Type B pancreatic cell (in vitro differentiated cells): Measurements from ENCODE around the gene ANKUB1. TPM values are rescaled to one million over a fixed set of nuclear protein-coding genes. Genes with fewer than 3 reads are reported as not detected.

Experiments used
- DNase-seq: peaks from one replicate; pipeline ENCODE4 v3.0.0; 2021; ENCODE audit warnings: mixed read lengths; ENCODE audit not compliant: unreplicated experiment; ENCODE audit errors: extremely low spot score
- H3K27ac Mint-ChIP-seq: 2 replicates; pipeline ENCODE4 v1.8.0; 2021; ENCODE audit warnings: mild to moderate bottlenecking, mixed read lengths
- H3K27me3 Mint-ChIP-seq: 2 replicates; pipeline ENCODE4 v1.8.0; 2021; ENCODE audit warnings: mixed read lengths
- H3K36me3 Mint-ChIP-seq: 2 replicates; pipeline ENCODE4 v1.8.0; 2021; ENCODE audit warnings: mixed read lengths
- H3K4me1 Mint-ChIP-seq: one replicate; pipeline ENCODE4 v1.8.0; 2021; ENCODE audit warnings: mixed read lengths; ENCODE audit not compliant: unreplicated experiment
- H3K4me3 Mint-ChIP-seq: 2 replicates; pipeline ENCODE4 v1.8.0; 2021; ENCODE audit warnings: mild to moderate bottlenecking, mixed read lengths
- H3K9me3 Mint-ChIP-seq: 2 replicates; pipeline ENCODE4 v1.8.0; 2021; ENCODE audit warnings: mixed read lengths
- total RNA-seq: library from RNA; stranded (reverse); gene quantifications from 2 replicates; pipeline ENCODE4 v1.2.1, GENCODE V29; 2021; ENCODE audit warnings: low replicate concordance
- TF ChIP-seq, protein P1 (sequence below): fragments of 200-600 bp; sonication (generic); conservative IDR thresholded peaks from 2 replicates; pipeline ENCODE4 v1.5.0; 2021; ENCODE audit warnings: antibody characterized with exemption, mild to moderate bottlenecking

Gene ANKUB1
- total RNA-seq, 1 donor from 2014 or later, result 0.82 TPM

DNA sequence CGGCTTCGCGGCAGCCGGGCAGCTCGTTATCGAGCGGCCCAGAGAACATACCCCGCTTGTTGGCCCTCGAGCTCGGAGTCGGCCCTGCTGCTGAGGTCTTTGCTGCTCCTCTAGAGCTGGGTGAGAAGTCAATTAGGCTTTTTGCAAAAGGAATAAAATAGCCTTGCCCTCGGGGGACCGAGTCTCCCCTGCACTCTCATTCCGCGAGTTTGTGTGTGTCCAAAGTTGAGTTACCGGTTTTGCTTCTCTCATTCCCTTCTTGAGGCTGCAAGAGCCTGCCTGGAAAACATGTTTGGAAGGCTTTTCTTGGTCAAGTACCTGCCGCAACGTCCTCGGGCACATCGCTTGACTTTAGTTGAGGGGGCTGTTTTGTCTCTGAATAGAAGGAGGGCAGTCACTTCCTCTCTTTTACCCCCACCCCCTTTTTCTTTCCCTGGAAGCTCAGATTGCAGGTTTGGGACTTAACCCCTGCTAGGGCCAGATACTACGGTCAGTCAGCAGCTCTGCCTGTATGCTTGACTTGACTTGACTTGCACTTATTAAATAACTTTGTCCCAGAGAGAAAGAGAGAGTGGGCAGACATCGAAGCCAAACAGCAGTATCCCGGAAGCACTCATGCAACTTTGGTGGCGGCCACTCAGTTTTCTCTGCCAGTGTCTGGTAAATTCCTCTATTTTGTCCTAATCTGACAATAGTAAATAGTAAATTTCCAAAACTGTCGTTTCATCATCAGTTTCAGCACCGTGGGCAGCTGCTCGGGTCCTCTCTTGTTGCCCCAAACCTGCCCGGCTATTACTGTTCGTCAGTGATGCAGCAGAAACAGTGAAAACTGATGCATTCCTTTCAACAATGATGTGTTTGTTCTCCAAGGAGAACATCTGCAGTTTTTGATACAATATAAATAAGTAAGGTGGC lies 21.3 kb upstream of the ANKUB1 start:
- no peaks in the 10 kb centered on the region for H3K27me3 Mint-ChIP-seq
- H3K36me3 Mint-ChIP-seq, result peaks cover 4% of the 10 kb centered on the region
- peaks cover 35% of the 10 kb centered on the region for H3K4me1 Mint-ChIP-seq
- H3K4me3 Mint-ChIP-seq, result peak overlapping the region; percentile 98
- TF ChIP-seq, protein P1, sequence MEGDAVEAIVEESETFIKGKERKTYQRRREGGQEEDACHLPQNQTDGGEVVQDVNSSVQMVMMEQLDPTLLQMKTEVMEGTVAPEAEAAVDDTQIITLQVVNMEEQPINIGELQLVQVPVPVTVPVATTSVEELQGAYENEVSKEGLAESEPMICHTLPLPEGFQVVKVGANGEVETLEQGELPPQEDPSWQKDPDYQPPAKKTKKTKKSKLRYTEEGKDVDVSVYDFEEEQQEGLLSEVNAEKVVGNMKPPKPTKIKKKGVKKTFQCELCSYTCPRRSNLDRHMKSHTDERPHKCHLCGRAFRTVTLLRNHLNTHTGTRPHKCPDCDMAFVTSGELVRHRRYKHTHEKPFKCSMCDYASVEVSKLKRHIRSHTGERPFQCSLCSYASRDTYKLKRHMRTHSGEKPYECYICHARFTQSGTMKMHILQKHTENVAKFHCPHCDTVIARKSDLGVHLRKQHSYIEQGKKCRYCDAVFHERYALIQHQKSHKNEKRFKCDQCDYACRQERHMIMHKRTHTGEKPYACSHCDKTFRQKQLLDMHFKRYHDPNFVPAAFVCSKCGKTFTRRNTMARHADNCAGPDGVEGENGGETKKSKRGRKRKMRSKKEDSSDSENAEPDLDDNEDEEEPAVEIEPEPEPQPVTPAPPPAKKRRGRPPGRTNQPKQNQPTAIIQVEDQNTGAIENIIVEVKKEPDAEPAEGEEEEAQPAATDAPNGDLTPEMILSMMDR, result no peak
- H3K27ac Mint-ChIP-seq, result peak overlapping the region; percentile 99
- H3K9me3 Mint-ChIP-seq, result no peaks in the 10 kb centered on the region
- DNase-seq, result no peak

DNA sequence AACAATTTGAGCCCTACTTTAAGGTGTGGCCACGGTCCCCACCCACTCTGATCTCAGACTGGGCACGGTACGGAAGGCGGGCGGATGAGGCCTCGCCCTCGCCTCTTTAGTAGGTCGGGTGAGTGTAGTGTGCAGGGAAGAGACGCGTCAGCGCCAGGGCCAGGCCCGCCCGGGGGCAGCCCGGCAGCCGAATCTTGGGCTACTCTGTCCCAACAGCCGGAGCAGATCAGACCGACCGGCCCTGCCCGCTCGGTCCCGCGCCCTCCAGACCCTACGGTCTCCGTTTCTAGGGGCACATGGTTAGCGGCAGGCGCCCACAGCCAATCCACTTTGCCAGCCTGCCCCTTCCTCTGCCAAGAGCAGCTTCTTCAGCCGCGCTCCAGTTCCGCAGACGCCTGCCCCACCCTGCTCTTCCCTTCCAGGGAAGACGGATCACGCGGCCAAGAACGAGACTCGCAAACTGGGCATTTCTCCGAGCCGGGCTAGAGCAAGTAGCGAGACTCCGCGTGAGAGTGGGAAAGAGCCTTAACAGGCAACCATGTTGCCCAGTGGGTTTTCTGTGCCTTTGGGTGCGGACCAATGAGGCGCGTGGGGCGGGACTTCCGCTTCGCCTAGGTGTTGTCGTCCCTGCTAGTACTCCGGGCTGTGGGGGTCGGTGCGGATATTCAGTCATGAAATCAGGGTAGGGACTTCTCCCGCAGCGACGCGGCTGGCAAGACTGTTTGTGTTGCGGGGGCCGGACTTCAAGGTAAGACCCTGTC lies 20.4 kb upstream of the ANKUB1 start, which contains the start of gene RNF13:
TSS of gene RNF13 (plus strand) at position 610 of the 761 bp plus-strand sequence. CDS start 32,812 bp downstream, outside the sequence.
- H3K27me3 Mint-ChIP-seq, result peaks cover 3% of the 10 kb centered on the region
- H3K36me3 Mint-ChIP-seq, result peaks cover 4% of the 10 kb centered on the region
- H3K4me3 Mint-ChIP-seq, result peak within 1 kb of the TSS; percentile 98
- peak; percentile 91 for DNase-seq
- peak within 1 kb of the TSS; percentile 99 for H3K27ac Mint-ChIP-seq
- peaks cover 39% of the 10 kb centered on the region for H3K4me1 Mint-ChIP-seq
- TF ChIP-seq, protein P1, result no peak
- H3K9me3 Mint-ChIP-seq, result no peaks in the 10 kb centered on the region

DNA sequence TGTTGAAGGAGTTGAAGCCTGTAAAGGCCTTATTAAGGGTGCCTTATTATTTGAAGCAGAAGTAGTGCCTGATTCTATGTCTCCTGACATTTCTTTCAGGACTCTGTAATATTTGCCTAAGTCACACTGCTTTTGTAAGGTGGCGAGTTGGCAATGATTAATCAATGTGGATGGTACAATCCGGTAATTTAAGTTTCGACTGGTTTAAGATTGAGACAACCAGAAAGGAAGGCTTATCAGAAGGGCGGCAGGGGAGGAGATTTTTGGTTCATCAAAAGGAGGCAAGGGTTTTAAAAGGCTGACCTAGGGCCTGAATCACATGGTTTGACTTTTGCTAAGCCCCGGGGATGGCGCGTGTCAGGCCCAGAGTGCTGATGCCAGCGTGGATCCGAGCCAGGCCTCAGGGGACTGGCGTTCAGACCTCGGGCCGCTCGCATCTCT lies 19.8 kb upstream of the ANKUB1 start:
- Mint-ChIP-seq H3K9me3 (no peaks in the 10 kb centered on the region), H3K4me1 (peaks cover 39% of the 10 kb centered on the region), H3K4me3 (peak overlapping the region; percentile 98), H3K27ac (peak overlapping the region; percentile 99), H3K27me3 (peaks cover 3% of the 10 kb centered on the region), H3K36me3 (peaks cover 4% of the 10 kb centered on the region)
- no peak for DNase-seq
- TF ChIP-seq, protein P1, result no peak

DNA sequence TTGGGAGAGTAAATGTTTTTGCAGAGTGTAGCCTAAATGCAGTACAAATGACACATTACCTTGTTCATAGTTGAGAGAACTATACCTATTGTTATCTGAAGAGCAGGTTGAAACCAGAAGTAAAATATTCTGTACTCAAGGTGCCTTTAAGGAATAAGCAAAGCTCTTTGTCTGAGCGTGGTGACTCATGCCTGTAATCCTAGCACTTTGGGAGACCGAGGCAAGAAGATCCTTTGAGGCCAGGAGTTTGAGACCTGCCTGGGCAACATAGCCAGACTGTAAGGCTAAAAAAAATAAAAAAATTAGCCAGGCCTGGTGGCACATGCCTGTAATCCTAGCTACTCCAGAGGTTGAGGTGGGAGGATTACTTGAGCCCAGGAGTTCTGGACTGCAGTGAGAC lies 18.5 kb upstream of the ANKUB1 start:
- Mint-ChIP-seq H3K27me3 (peaks cover 9% of the 10 kb centered on the region), H3K4me3 (no peak overlapping the region), H3K27ac (no peak overlapping the region), H3K4me1 (peaks cover 28% of the 10 kb centered on the region), H3K36me3 (peaks cover 4% of the 10 kb centered on the region), H3K9me3 (no peaks in the 10 kb centered on the region)
- TF ChIP-seq, protein P1, result no peak
- no peak for DNase-seq

DNA sequence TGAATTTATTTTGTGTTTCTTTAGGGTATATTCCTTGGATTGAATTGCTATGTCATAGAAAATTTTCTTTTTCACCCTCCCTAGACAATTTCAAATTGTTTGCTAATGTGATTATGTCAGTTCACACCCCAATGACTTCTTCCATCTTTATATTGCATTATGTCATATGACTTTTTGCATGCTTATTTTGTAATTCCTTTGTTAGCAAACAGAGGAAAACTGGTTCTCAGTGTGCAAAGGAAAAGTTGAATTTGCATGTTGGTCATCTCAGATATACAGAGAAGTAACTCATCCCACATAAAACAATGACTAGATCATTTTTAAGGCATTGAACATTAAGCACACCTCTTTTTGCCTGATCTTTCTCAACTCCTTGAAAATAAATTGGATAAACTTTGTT lies 17.3 kb upstream of the ANKUB1 start:
- Mint-ChIP-seq H3K36me3 (no peaks in the 10 kb centered on the region), H3K27ac (no peak overlapping the region), H3K4me3 (no peak overlapping the region), H3K9me3 (no peaks in the 10 kb centered on the region), H3K27me3 (peaks cover 14% of the 10 kb centered on the region), H3K4me1 (peaks cover 16% of the 10 kb centered on the region)
- TF ChIP-seq, protein P1, result no peak
- DNase-seq, result no peak
